Activated CD8-positive, alpha-beta T cell treated with anti-CD3 and anti-CD28 coated beads, Interleukin-2, amount 10 ng/mL, durations not matched to agents 7 days and 5 days (primary cell): ENCODE data around the gene IFNGR2. TPM values are rescaled to one million over a fixed set of nuclear protein-coding genes. Genes with fewer than 3 reads are reported as not detected.
"Not testable (repeated sequence)": the region's sequence is repeated elsewhere in the genome, so short reads cannot be mapped to it uniquely, and the experiment has no call there.

Source experiments
- ATAC-seq: fragments of 150-1000 bp; cut with Tn5 transposase; one replicate; pipeline ENCODE4 v1.10.0; 2021; ENCODE audit warnings: moderate library complexity
- CTCF ChIA-PET: fragments of 350-600 bp; sonication (Branson Sonifier 250); formaldehyde crosslinking; loops from one replicate; lab custom pipeline; 2021; ENCODE audit warnings: antibody characterized with exemption; lab: Charles Lee
- POLR2A ChIA-PET: fragments of 350-600 bp; sonication (Branson Sonifier 250); formaldehyde crosslinking; loops from one replicate; lab custom pipeline; 2021; ENCODE audit warnings: antibody characterized with exemption; lab: Charles Lee
- DNase-seq: peaks from one replicate; pipeline ENCODE4 v3.0.0-alpha.2; 2020
- H3K27ac Mint-ChIP-seq: one replicate; pipeline ENCODE4 v1.8.0; 2021; ENCODE audit warnings: mild to moderate bottlenecking, mixed read lengths
- H3K27me3 Mint-ChIP-seq: one replicate; pipeline ENCODE4 v1.8.0; 2021; ENCODE audit warnings: low read depth, mixed read lengths
- H3K36me3 Mint-ChIP-seq: one replicate; pipeline ENCODE4 v1.8.0; 2021; ENCODE audit warnings: low read depth, mixed read lengths
- H3K4me1 Mint-ChIP-seq: one replicate; pipeline ENCODE4 v1.8.0; 2021; ENCODE audit warnings: low read depth, mixed read lengths
- H3K4me3 Mint-ChIP-seq: one replicate; pipeline ENCODE4 v1.8.0; 2021; ENCODE audit warnings: mild to moderate bottlenecking, mixed read lengths
- H3K9me3 Mint-ChIP-seq: one replicate; pipeline ENCODE4 v1.8.0; 2022; ENCODE audit warnings: mixed read lengths; ENCODE audit not compliant: insufficient read depth
- total RNA-seq, 2 experiments: library from RNA; stranded (reverse); gene quantifications; one replicate each; pipeline ENCODE4 v1.2.3, GENCODE V29; 2021

IFNGR2 gene, protein sequence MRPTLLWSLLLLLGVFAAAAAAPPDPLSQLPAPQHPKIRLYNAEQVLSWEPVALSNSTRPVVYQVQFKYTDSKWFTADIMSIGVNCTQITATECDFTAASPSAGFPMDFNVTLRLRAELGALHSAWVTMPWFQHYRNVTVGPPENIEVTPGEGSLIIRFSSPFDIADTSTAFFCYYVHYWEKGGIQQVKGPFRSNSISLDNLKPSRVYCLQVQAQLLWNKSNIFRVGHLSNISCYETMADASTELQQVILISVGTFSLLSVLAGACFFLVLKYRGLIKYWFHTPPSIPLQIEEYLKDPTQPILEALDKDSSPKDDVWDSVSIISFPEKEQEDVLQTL
- total RNA-seq: 1 to 10 TPM; 6.5 to 8.2 TPM

DNA sequence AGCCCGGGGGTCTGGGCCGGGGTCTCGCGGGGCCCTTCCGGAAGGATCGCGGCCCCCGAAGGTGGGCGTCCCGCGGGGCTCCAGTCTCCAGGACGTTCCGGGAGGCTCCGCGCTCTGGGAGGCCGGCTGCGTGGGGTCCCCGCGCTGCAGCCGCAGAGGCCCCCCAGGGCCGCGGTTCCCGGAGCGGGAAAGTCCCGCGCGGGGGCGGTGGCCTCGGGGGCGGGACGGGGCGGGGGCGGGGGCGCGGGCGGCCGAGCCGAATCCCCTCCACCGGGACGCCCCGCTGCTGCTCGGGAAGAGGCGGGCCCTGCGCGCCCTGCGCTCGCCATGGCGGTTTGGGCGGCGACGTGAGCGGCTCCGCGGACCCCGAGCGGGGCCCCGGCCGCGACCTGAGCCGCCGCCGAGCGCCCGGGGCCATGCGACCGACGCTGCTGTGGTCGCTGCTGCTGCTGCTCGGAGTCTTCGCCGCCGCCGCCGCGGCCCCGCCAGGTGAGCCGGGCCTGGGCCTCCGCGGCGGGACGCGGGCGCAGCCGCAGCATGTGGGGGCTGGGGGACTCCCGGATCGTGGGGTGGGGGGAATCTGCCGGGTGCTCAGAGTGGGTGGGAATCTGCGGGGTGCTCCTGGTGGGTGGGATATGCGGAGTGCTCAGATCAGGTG is at the start of gene IFNGR2:
Gene IFNGR2 (plus strand): TSS at position 286 of the 658 bp plus-strand sequence. CDS start 131 bp downstream, at position 417.
- CTCF ChIA-PET: interaction anchor here (1.6 kb wide), 1 partner anchor 206 kb away, joined by 3 read pairs; no protein-coding TSS in a partner anchor
- Mint-ChIP-seq H3K4me1 (peaks cover 48% of the 10 kb centered on the region), H3K9me3 (no peaks in the 10 kb centered on the region), H3K27ac (peak within 1 kb of the TSS; percentile 77), H3K27me3 (peaks cover 24% of the 10 kb centered on the region), H3K4me3 (peak within 1 kb of the TSS; percentile 79), H3K36me3 (peaks cover 5% of the 10 kb centered on the region)
- ATAC-seq (peak; percentile 65), DNase-seq (peak; percentile 34)
- POLR2A ChIA-PET: no interaction called here

DNA sequence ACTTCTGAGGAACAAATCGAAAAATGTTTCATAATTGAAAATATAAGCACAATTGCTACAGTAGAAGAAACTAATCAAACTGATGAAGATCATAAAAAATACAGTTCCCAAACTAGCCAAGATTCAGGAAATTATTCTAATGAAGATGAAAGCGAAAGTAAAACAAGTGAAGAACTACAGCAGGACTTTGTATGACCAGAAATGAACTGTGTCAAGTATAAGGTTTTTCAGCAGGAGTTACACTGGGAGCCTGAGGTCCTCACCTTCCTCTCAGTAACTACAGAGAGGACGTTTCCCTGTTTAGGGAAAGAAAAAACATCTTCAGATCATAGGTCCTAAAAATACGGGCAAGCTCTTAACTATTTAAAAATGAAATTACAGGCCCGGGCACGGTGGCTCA is 47.9 kb upstream of the IFNGR2 start:
- ATAC-seq (peak; percentile 60), DNase-seq (no peak)
- Mint-ChIP-seq H3K4me3 (no peak overlapping the region), H3K27me3 (no peaks in the 10 kb centered on the region), H3K4me1 (peaks cover 13% of the 10 kb centered on the region), H3K27ac (peak overlapping the region; percentile 71), H3K9me3 (no peaks in the 10 kb centered on the region), H3K36me3 (peaks cover 36% of the 10 kb centered on the region)
- ChIA-PET CTCF (interaction anchor here (1.6 kb wide), 1 partner anchor 158 kb away, joined by 4 read pairs; no protein-coding TSS in a partner anchor), POLR2A (no interaction called here)

DNA sequence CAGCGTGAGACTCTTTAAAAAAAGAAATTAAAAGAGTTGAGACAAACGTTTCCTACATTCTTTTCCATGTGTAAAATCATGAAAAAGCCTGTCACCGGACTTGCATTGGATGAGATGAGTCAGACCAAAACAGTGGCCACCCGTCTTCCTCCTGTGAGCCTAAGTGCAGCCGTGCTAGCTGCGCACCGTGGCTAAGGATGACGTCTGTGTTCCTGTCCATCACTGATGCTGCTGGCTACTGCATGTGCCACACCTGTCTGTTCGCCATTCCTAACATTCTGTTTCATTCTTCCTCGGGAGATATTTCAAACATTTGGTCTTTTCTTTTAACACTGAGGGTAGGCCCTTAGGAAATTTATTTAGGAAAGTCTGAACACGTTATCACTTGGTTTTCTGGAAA is 47.2 kb upstream of the IFNGR2 start:
- ATAC-seq (no peak), DNase-seq (no peak)
- H3K4me3 Mint-ChIP-seq: no peak overlapping the region
- peaks cover 14% of the 10 kb centered on the region for H3K4me1 Mint-ChIP-seq
- POLR2A ChIA-PET: no interaction called here
- peaks cover 32% of the 10 kb centered on the region for H3K36me3 Mint-ChIP-seq
- CTCF ChIA-PET: no interaction called here
- H3K9me3 Mint-ChIP-seq: no peaks in the 10 kb centered on the region
- no peak overlapping the region for H3K27ac Mint-ChIP-seq
- H3K27me3 Mint-ChIP-seq: no peaks in the 10 kb centered on the region

DNA sequence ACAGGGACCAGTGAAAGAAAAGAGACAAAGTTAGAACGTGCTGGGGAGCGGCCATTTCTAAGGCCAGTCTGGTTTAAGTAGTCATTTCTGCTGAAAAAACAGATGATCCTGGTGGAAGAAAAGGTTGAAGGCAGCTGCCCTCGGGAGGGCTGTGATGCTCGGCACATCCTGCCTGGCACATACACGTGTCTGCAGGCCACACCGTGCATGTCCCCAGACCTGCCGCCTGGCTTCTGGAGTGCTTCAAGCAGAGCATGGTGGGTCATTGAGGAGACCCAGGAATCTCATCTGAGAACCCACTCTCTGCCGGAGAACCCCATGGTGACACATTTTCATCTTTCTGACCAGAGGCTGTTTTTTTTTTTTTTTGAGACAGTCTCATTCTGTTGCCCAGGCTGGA is 46.0 kb upstream of the IFNGR2 start:
- ChIA-PET POLR2A (no interaction called here), CTCF (no interaction called here)
- ATAC-seq (no peak), DNase-seq (no peak)
- Mint-ChIP-seq H3K9me3 (no peaks in the 10 kb centered on the region), H3K4me3 (no peak overlapping the region), H3K27me3 (no peaks in the 10 kb centered on the region), H3K27ac (no peak overlapping the region), H3K36me3 (peaks cover 29% of the 10 kb centered on the region), H3K4me1 (peaks cover 24% of the 10 kb centered on the region)

DNA sequence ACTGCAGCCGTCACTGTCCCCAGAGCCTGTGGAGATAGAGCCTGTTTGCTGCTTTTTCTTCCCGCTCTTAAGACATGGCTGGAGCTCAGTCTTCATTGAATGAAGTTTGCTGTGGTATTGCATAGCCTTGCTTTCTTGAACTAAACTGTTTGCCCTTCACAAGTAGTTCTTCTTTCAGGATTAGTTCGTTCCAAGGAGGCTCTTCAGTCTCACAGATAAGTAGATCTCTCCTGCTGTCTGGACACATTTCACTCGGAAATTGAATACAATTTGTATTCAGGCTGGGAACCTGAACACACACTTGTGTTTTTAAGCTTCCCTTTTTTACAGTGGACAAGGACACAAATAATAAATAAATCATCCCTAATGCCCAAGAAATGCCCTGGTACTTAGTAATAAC is 43.8 kb upstream of the IFNGR2 start:
- Mint-ChIP-seq H3K36me3 (peaks cover 29% of the 10 kb centered on the region), H3K4me1 (peaks cover 34% of the 10 kb centered on the region), H3K9me3 (peaks cover 4% of the 10 kb centered on the region), H3K27me3 (no peaks in the 10 kb centered on the region), H3K27ac (no peak overlapping the region), H3K4me3 (no peak overlapping the region)
- no peak for DNase-seq
- CTCF ChIA-PET: interaction anchor here (1.0 to 5.0 kb wide), 5 partner anchors 10 to 163 kb away, joined by 3 to 75 read pairs (median 14); partner anchors contain the start of gene IL10RB
- no peak for ATAC-seq
- POLR2A ChIA-PET: no interaction called here

DNA sequence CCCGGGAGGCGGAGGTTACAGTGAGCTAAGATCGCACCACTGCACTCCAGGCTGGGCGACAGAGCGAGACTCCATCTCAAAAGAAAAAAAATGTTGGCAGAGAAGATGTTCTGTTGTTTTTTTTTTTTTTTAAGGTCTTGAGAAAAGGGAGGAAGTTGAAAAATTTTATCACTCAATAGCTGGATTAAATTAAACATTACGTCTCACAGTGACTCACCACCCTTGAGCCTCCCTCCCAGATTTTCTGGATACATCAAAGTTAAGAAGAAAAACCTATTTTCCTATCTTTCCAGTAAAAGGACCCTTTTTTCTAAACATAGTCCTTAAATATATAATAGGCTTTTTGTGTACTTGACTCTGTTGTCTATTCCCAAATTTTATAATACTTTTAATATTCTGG is 42.9 kb upstream of the IFNGR2 start:
- peaks cover 4% of the 10 kb centered on the region for H3K9me3 Mint-ChIP-seq
- H3K27ac Mint-ChIP-seq: no peak overlapping the region
- H3K27me3 Mint-ChIP-seq: no peaks in the 10 kb centered on the region
- no peak overlapping the region for H3K4me3 Mint-ChIP-seq
- H3K4me1 Mint-ChIP-seq: peaks cover 29% of the 10 kb centered on the region
- DNase-seq (no peak), ATAC-seq (no peak)
- CTCF ChIA-PET: interaction anchor here (0.7 to 5.0 kb wide), 27 partner anchors 9 to 245 kb away, joined by 3 to 75 read pairs (median 8); partner anchors contain the start of genes DNAJC28, IFNAR1 and IL10RB
- POLR2A ChIA-PET: no interaction called here
- H3K36me3 Mint-ChIP-seq: peaks cover 25% of the 10 kb centered on the region

DNA sequence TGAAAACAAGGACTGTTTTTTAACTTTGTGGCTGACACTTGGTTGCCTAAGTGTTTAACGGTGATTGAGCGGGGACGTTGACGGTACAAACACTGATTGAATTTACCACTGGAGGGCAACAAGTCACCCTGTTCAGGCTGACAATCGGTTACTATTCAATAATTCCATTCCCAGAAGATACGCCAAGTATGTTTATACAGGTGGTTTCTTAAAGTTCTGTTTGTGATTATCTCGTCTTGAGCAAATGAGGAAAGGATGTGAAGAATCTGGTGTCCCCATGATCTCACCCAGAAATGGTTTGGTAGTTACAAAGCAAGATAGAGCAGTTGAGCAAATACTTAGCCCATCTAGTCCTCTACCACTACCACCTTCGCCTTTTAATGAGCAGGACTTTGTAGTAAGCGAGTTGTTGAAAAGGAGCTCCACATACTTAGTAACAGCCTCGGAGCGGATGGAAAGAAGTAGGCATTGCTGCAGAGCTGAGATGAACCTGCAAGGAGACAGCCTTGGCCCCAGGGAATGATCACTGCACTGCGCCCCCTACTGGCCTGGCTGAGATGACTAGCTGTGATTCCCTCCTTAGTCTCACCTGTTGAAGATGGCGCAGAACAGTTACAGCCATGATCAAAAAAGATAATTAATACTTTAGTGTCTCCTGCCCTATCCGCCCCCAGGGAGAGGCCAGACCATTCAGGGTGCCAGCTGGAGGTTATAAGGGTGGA is 42.2 kb upstream of the IFNGR2 start:
- H3K27me3 Mint-ChIP-seq: no peaks in the 10 kb centered on the region
- H3K4me3 Mint-ChIP-seq: peak overlapping the region; percentile 75
- peaks cover 6% of the 10 kb centered on the region for H3K9me3 Mint-ChIP-seq
- POLR2A ChIA-PET: interaction anchor here (0.8 to 2.0 kb wide), 9 partner anchors 10 to 589 kb away, joined by 3 to 16 read pairs (median 4); partner anchors contain the start of genes IFNAR1 and PAXBP1
- ATAC-seq (peak; percentile 81), DNase-seq (peak; percentile 89)
- peak overlapping the region; percentile 48 for H3K27ac Mint-ChIP-seq
- CTCF ChIA-PET: interaction anchor here (0.6 to 5.0 kb wide), 64 partner anchors 9 to 535 kb away, joined by 3 to 75 read pairs (median 5); partner anchors contain the start of genes DNAJC28, IFNAR1, IL10RB and TMEM50B
- peaks cover 20% of the 10 kb centered on the region for H3K36me3 Mint-ChIP-seq
- peaks cover 27% of the 10 kb centered on the region for H3K4me1 Mint-ChIP-seq

DNA sequence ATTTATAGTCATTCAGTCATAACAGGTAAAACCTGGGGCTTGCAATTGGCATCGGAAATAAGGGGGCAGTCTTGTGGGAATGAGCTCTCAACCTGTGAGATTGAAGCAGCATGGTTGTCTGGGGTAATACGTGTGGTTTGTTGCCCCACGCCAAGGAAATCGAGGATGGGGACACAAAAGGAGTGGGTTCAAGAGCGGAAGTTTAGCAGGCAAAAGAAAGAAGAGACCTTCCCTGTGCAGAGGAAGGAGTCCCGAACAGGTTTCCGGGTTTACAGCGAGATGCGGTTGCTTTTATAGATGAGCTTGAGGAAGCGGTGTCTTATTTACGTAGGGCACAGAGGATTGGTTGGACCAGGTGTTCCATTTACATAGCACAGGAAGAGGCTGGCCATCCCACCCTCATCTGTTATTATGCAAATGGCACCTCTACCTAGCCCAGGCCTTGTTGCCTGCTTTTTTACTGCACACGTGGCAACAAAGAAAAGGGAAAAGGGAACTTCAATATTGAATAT is 41.1 kb upstream of the IFNGR2 start:
- peaks cover 16% of the 10 kb centered on the region for H3K9me3 Mint-ChIP-seq
- H3K4me3 Mint-ChIP-seq: peak overlapping the region; percentile 75
- H3K36me3 Mint-ChIP-seq: peaks cover 17% of the 10 kb centered on the region
- peak overlapping the region; percentile 89 for H3K27ac Mint-ChIP-seq
- no peaks in the 10 kb centered on the region for H3K27me3 Mint-ChIP-seq
- ChIA-PET POLR2A (interaction anchor here (0.6 to 2.0 kb wide), 17 partner anchors 9 to 590 kb away, joined by 3 to 16 read pairs (median 4); partner anchors contain the start of genes IFNAR1, IL10RB and PAXBP1), CTCF (interaction anchor here (1.0 to 5.0 kb wide), 43 partner anchors 12 to 422 kb away, joined by 3 to 75 read pairs (median 7); partner anchors contain the start of genes DNAJC28, IFNAR1 and TMEM50B)
- DNase-seq (peak; percentile 84), ATAC-seq (peak; percentile 81)
- H3K4me1 Mint-ChIP-seq: peaks cover 28% of the 10 kb centered on the region

DNA sequence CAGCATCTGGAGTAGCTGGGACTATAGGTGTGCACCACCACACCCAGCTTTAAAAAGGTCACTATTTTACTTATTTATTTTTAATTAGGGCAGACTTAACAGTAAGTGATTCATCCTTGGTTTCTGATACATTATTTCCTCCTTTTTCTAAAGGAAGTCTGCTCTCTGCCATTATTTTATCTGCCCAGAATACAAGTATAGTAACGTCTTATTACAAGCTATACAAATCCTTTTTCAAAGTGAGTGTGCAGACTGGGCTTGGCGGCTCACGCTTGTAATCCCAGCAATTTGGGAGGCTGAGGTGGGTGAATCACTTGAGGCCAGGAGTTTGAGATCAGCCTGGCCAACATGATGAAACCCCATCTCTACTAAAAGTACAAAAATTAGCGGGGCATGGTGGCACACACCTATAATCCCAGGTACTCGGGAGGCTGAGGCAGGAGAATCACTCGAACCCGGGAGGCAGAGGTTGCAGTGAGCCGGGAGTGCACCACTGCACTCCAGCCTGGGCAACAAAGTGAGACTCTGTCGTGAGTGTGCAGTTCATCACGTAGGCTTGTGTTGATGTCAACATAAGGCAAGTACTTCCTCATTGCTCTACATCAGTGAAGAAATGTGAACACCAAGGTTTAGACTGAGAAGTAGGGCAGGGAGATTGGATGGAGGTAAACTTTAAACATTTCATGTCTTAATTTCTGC is 39.2 kb upstream of the IFNGR2 start:
- CTCF ChIA-PET: interaction anchor here (0.6 kb wide), 1 partner anchor 167 kb away, joined by 3 read pairs; no protein-coding TSS in a partner anchor
- ATAC-seq, H3K4me3 Mint-ChIP-seq, DNase-seq, POLR2A ChIA-PET, H3K27me3 Mint-ChIP-seq: not testable (repeated sequence)
- Mint-ChIP-seq H3K27ac (peak overlapping the region; percentile 49), H3K9me3 (peaks cover 26% of the 10 kb centered on the region), H3K36me3 (peaks cover 25% of the 10 kb centered on the region), H3K4me1 (peaks cover 32% of the 10 kb centered on the region)

DNA sequence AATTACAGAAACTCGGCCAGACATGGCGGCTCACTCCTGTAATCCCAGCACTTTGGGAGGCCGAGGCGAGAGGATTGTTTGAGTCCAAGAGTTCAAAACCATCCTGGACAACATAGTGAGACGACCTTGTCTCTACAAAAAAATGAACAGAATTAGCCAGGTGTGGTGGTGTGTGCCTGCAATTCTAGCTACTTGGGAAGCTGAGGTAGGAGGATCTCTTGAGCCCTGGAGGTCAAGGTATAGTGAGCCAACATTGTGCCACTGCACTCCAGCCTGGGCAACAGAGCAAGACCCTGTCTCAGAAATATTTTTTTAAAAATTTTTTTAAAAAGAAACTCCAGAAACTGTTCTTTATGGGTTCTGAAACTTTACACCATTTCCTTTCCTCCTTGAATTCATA is 38.4 kb upstream of the IFNGR2 start:
- Mint-ChIP-seq H3K27ac (no peak overlapping the region), H3K4me1 (peaks cover 32% of the 10 kb centered on the region), H3K27me3 (no peaks in the 10 kb centered on the region), H3K9me3 (peaks cover 26% of the 10 kb centered on the region), H3K36me3 (peaks cover 27% of the 10 kb centered on the region), H3K4me3 (no peak overlapping the region)
- ChIA-PET POLR2A (no interaction called here), CTCF (no interaction called here)
- DNase-seq (no peak), ATAC-seq (no peak)
